HG03520 (cell line): ENCODE measurements around the gene ZFAND4.
"Not testable (repeated sequence)": the region's sequence is repeated elsewhere in the genome, so short reads cannot be mapped to it uniquely, and the experiment has no call there.

Source experiments
- ATAC-seq: cut with Tn5 transposase; IDR thresholded peaks from one replicate; pipeline ENCODE4 v1.9.1; 2021; ENCODE audit warnings: mild to moderate bottlenecking, moderate library complexity; ENCODE audit not compliant: unreplicated experiment

The ZFAND4 gene

DNA sequence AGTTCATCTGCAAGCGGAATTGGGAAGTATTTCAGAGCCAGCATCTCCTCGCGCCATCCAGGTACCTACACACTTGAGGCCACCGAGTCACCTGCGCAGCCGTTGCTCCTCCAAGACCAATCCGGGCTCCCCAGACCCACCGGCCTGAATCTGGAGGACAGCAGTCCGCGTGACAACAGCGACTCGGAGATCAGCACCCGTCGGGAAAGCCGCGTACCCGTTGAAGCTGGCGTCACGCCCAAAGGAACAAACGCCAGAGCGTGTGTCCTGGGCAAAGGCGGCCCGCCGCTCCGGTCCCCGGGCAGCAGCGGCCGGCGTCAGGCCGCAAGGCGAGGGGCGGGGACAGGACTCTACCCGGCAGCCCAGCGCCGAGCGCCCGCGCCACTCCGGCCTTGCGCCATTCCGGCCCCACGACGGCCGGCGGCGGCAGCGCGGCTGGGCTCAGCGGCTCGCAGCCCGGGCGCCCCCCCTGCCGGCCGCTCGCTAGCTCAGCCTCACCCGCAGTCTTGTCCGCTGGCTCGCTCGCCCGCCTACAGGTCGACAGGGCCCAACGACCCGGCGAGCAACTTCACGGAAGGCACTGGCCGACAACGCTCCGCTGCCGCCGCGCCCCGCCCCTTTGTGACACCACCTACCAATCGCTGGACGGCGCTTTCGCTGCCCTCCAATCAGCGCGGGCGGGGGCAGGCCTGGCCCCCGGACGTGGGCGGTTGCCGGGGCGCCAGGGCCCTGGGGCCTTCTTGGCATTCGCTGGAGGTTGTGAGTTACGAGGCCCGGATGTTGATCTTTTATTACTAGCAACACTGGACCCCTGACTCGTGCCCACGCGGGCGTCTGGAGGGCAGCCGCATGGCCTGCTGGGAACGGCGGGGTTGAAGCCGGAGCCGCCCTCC, at the start of gene ZFAND4:
ZFAND4 (minus strand) TSS at position 592 of the 893 bp plus-strand sequence. CDS start 9,047 bp downstream, outside the sequence.
- peak; percentile 94 for ATAC-seq

DNA sequence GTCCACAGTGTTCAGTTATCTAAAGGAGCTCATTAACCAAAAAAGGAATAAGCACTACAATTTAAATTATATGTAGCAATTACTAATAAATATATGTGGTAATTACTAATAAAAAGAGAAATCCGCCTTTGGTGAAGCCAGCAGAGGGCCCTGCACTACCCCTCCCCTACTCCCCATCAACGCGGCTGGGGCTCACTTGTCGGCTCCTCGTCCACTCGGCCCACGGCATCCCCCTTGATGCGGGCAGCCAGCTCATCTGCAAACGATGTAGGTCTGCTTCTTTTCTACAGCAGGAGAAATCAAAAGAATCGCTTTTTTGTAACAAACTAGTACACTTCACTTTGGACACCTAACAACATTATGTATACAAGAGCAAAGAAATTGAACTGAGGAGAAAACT, 48.9 kb upstream of the ZFAND4 start:
- not testable (repeated sequence) for ATAC-seq

DNA sequence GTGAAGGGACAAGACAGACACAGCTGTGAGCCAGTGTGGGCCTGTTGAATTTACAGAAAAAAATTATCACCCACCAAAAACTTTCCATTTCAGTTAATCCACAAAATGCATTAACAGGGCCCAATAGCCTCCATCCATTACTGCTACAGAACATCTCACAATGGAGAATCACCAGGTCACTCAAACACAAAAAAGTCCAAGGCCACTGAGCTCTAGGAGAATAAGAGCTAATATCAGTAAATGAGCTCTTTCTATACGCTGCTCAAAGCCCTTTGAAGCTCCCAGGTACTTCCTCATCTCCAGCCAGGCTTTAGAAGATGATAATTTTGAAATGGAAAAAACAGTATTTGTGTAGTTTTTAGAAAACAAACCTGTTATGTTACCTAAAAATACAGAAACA, 45.1 kb upstream of the ZFAND4 start:
- not testable (repeated sequence) for ATAC-seq

- not testable (repeated sequence) for ATAC-seq
These were observed 44.5 kb upstream of the ZFAND4 start for GRCh38 chr10:45717053-45717452.

GRCh38 chr10:45711223-45711622, 38.7 kb upstream of the ZFAND4 start:
- not testable (repeated sequence) for ATAC-seq

GRCh38 chr10:45710200-45710796, 37.7 kb upstream of the ZFAND4 start:
- ATAC-seq, result not testable (repeated sequence)

DNA sequence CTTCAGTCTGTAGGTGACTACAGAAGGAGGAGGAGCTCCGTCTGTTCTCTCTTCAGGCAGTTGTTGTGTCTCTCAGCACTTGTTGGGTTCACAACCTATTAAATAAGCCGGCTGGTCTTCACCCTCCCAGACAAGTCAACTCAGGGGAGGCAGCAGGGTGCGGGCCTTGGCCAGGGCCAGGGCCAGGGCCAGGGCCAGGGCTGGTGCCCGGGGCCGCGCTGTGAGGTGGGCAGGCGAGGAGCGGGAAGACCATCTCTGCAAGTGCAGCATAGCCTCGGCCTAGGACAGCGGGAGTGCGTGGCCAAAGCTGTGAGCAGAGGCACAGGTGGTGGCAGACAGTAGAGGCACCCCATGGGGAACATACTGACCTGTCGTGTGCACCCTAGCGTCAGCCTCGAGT, 5.9 kb upstream of the ZFAND4 start:
- not testable (repeated sequence) for ATAC-seq

GRCh38 chr10:45675388-45675787, 2.8 kb upstream of the ZFAND4 start:
- no peak for ATAC-seq

DNA sequence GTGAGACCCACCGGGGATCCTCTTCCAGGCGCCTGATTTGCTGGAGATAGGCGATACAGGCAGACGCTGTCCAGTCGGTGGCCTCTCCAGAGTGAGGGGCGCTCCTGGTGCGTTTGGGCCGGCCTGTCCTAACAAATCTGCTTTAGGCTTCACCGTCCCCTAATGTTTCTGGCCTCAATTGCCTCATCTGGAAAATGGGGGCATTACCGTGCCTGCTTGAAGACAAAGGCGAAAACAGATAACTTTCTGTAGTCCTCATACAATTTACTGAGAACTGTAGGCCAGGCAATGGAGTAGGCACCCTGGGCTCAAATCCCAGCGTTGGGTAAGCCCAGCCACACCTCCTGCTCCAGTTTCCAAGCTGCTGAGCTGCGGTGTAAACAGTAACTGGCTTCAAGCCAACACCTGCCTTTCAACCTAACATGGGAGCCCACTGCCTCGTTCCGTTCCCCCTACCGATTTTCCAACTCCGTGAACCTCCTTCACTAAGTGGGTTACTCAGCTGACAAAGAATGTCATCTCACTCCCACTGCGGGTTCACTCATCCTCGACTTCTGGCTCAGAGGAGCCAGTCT, 589 bp upstream of the ZFAND4 start:
- ATAC-seq, result no peak

GRCh38 chr10:45671300-45671699, 1.3 kb downstream of the ZFAND4 start:
- ATAC-seq, result not testable (repeated sequence)

DNA sequence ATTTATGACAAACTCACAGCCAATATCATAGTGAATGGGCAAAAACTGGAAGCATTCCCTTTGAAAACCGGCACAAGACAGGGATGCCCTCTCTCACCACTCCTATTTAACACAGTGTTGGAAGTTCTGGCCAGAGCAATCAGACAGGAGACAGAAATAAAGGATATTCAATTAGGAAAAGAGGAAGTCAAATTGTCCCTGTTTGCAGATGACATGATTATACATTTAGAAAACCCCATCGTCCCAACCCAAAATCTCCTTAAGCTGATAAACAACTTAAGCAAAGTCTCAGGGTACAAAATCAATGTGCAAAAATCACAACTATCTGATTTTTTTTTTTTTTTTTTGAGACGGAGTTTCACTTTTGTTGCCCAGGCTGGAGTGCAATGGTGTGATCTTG, 2.7 kb downstream of the ZFAND4 start:
- not testable (repeated sequence) for ATAC-seq

- ATAC-seq, result no peak
These were observed 11.6 kb downstream of the ZFAND4 start for GRCh38 chr10:45660876-45661411.

GRCh38 chr10:45657033-45657926, 15.3 kb downstream of the ZFAND4 start:
- ATAC-seq, result no peak

DNA sequence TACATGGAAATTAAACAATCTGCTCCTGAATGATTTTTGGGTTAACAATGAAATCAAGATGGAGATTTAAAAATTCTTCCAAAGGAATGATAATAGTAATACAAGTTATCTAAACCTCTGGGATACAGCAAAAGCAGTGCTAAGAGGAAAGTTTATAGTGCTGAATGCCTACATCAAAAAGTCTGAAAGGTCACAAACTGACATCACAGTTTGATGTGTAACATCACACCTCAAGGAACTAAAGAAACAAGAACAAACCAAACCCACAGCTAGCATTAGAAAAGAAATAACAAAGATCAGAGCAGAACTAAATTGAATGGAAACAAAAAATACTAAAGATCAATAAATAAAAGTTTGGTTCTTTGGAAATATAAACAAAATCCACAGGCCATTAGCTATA, 17.4 kb downstream of the ZFAND4 start:
- no peak for ATAC-seq

- not testable (repeated sequence) for ATAC-seq
These were observed 17.8 kb downstream of the ZFAND4 start for GRCh38 chr10:45654753-45655141.

DNA sequence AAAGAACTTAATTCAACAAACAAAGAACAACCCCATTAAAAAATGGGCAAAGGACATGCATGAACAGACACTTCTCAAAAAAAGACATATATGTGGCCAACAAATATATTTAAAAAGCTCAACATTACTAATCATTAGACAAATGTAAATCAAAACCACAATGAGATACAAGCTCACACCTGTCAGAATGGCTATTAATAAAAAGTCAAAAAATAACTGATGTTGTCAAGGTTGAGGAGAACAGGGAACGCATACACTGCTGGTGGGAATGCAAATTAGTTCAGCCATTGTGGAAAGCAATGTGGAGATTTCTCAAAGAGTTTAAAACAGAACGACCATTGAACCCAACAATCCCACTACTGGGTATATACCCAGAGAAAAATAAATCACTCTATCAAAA, 19.1 kb downstream of the ZFAND4 start:
- ATAC-seq, result no peak

DNA sequence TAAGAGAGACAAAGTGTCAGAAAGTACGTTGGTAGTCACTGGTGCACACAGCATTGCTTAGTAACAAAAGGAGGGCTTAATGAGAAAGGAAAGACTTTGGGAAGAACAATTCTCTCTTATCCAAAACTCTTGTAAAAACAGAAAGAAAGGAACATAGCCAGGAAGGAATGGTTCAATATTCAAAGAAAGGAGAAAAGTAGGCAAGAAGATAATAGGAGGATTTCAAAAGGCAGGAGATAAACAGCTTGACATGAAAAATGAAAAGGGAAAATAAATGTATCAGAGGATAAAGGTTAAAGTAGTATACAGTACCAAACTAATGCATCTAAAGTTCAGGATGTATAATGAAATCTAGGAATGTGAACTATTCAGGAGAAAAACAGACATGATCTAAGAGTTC, 20.1 kb downstream of the ZFAND4 start:
- ATAC-seq, result no peak

- ATAC-seq, result no peak
These were observed 23.3 kb downstream of the ZFAND4 start for GRCh38 chr10:45649296-45649695.

- ATAC-seq, result no peak
These were observed 25.5 kb downstream of the ZFAND4 start for GRCh38 chr10:45647118-45647517.

- no peak for ATAC-seq
These were observed 26.1 kb downstream of the ZFAND4 start for GRCh38 chr10:45646384-45647050.
